HPDE6-E6E7 (cell line): ENCODE data around the gene IL19.

ENCODE experiments used
- DNase-seq: peaks from one replicate; pipeline ENCODE4 v3.0.0; 2011; ENCODE audit warnings: missing footprints; ENCODE audit errors: extremely low spot score

The IL19 gene

GRCh38 chr1:206800891-206801290 lies 30.3 kb downstream of the IL19 start:
- no peak for DNase-seq

- DNase-seq = no peak
These were observed 30.9 kb downstream of the IL19 start for GRCh38 chr1:206801467-206801866.

- DNase-seq = no peak
These were observed 31.8 kb downstream of the IL19 start for GRCh38 chr1:206802401-206802800.

- DNase-seq = no peak
These were observed 32.7 kb downstream of the IL19 start for GRCh38 chr1:206803221-206803730.

GRCh38 chr1:206804156-206804737 lies 33.7 kb downstream of the IL19 start:
- DNase-seq = no peak

- no peak for DNase-seq
These were observed 34.8 kb downstream of the IL19 start for GRCh38 chr1:206805357-206805756.

- DNase-seq = peak; percentile 26
These were observed 38.0 kb downstream of the IL19 start for GRCh38 chr1:206808615-206809014.

GRCh38 chr1:206809504-206810084 lies 39.0 kb downstream of the IL19 start:
- DNase-seq = peak; percentile 52

GRCh38 chr1:206812471-206812870 lies 41.9 kb downstream of the IL19 start:
- DNase-seq = no peak

GRCh38 chr1:206814716-206815341 lies 44.3 kb downstream of the IL19 start:
- DNase-seq = no peak

- DNase-seq = no peak
These were observed 46.1 kb downstream of the IL19 start for GRCh38 chr1:206816390-206817287.

- no peak for DNase-seq
These were observed 50.9 kb downstream of the IL19 start for GRCh38 chr1:206821493-206821892.

GRCh38 chr1:206823727-206824126 lies 53.2 kb downstream of the IL19 start:
- no peak for DNase-seq

GRCh38 chr1:206824331-206824730 lies 53.8 kb downstream of the IL19 start:
- DNase-seq = no peak

- DNase-seq = peak; percentile 49
These were observed 55.8 kb downstream of the IL19 start for GRCh38 chr1:206826394-206826793.

- no peak for DNase-seq
These were observed 57.5 kb downstream of the IL19 start for GRCh38 chr1:206828061-206828460.

- no peak for DNase-seq
These were observed 58.2 kb downstream of the IL19 start for GRCh38 chr1:206828765-206829164.

- no peak for DNase-seq
These were observed 58.7 kb downstream of the IL19 start for GRCh38 chr1:206829282-206829681.

GRCh38 chr1:206829875-206830274 lies 59.3 kb downstream of the IL19 start:
- DNase-seq = no peak

- no peak for DNase-seq
These were observed 61.1 kb downstream of the IL19 start for GRCh38 chr1:206831650-206832049.

- DNase-seq = no peak
These were observed 61.8 kb downstream of the IL19 start for GRCh38 chr1:206832352-206832880.

GRCh38 chr1:206833106-206833680 lies 62.6 kb downstream of the IL19 start:
- no peak for DNase-seq
